Naive B cell (primary cell): ENCODE measurements around the gene PHF5A. TPM values are rescaled to one million over a fixed set of nuclear protein-coding genes. Genes with fewer than 3 reads are reported as not detected.
"Not testable (repeated sequence)": the region's sequence is repeated elsewhere in the genome, so short reads cannot be mapped to it uniquely, and the experiment has no call there.

Experiments used
- ATAC-seq, 2 donors: fragments of 150-1000 bp; cut with Tn5 transposase; 2 replicates each; pipeline ENCODE4 v1.10.0; 2021; ENCODE audit warnings: low read depth in 2 of 2, mild to moderate bottlenecking in 2 of 2, moderate library complexity in 2 of 2
- DNase-seq: peaks from one replicate; pipeline ENCODE4 v3.0.0; 2022
- H3K27ac Mint-ChIP-seq, 6 donors: one replicate each; pipeline ENCODE4 v1.8.0; 2020 to 2022; ENCODE audit warnings: mild to moderate bottlenecking in 6 of 6, mixed read lengths in 6 of 6, moderate library complexity in 5 of 6, inconsistent platforms in 2 of 6
- H3K27me3 Mint-ChIP-seq, 3 donors: one replicate each; pipeline ENCODE4 v1.8.0; 2021 to 2022; ENCODE audit warnings: mixed read lengths in 3 of 3, mild to moderate bottlenecking in 1 of 3
- H3K36me3 Mint-ChIP-seq, 2 donors: one replicate each; pipeline ENCODE4 v1.8.0; 2020 to 2022; ENCODE audit warnings: mixed read lengths in 2 of 2, inconsistent platforms in 1 of 2, mild to moderate bottlenecking in 1 of 2
- H3K4me1 Mint-ChIP-seq, 3 donors: one replicate each; pipeline ENCODE4 v1.8.0; 2020 to 2022; ENCODE audit warnings: mixed read lengths in 3 of 3, inconsistent platforms in 1 of 3, mild to moderate bottlenecking in 1 of 3, moderate library complexity in 1 of 3
- H3K4me3 Mint-ChIP-seq, 8 donors: one replicate each; pipeline ENCODE4 v1.8.0; 2020 to 2022; ENCODE audit warnings: mild to moderate bottlenecking in 8 of 8, mixed read lengths in 8 of 8, moderate library complexity in 8 of 8, inconsistent platforms in 2 of 8
- H3K9me3 Mint-ChIP-seq, 7 donors: one replicate each; pipeline ENCODE4 v1.8.0; 2020 to 2022; ENCODE audit warnings: mixed read lengths in 7 of 7, mild to moderate bottlenecking in 5 of 7, inconsistent platforms in 2 of 7, moderate library complexity in 1 of 7
- polyA plus RNA-seq, 6 donors: library from polyadenylated mRNA; unstranded; fragments of 300-500 nt; fragmentation: Illumina TruSeq; gene quantifications; one replicate each; pipeline ENCODE4 v1.2.3, GENCODE V29; 2021; ENCODE audit warnings: low read depth in 6 of 6

Gene PHF5A
- polyA plus RNA-seq, 6 donors from 2014 or later, result 20.5 to 34.2 (median 26.7) TPM

- DNase-seq (no peak), ATAC-seq (no peak)
- Mint-ChIP-seq H3K36me3 (peaks cover 0 to 13% of the 10 kb centered on the region in 2 donors), H3K4me3 (no peak overlapping the region), H3K27me3 (no peaks in the 10 kb centered on the region), H3K4me1 (peaks cover 11 to 34% (median 25%) of the 10 kb centered on the region in 3 donors), H3K27ac (peak overlapping the region in 2 of 6 donors; percentile 49 to 77), H3K9me3 (no peaks in the 10 kb centered on the region)
These were observed 32.0 kb downstream of the PHF5A start for GRCh38 chr22:41436322-41437113.

GRCh38 chr22:41435560-41435959 lies 32.9 kb downstream of the PHF5A start:
- peaks cover 16 to 35% (median 30%) of the 10 kb centered on the region in 3 donors for H3K4me1 Mint-ChIP-seq
- H3K27me3 Mint-ChIP-seq, result no peaks in the 10 kb centered on the region
- peaks cover 4 to 13% of the 10 kb centered on the region in 2 donors for H3K36me3 Mint-ChIP-seq
- no peak for ATAC-seq
- no peaks in the 10 kb centered on the region for H3K9me3 Mint-ChIP-seq
- no peak for DNase-seq
- H3K4me3 Mint-ChIP-seq, result no peak overlapping the region
- peak overlapping the region in 3 of 6 donors; percentile 47 to 60 (median 49) for H3K27ac Mint-ChIP-seq

GRCh38 chr22:41434361-41435003 lies 34.0 kb downstream of the PHF5A start:
- Mint-ChIP-seq H3K4me1 (peaks cover 16 to 33% (median 30%) of the 10 kb centered on the region in 3 donors), H3K27ac (peak overlapping the region in 3 of 6 donors; percentile 47 to 80 (median 49)), H3K36me3 (peaks cover 4 to 13% of the 10 kb centered on the region in 2 donors)
- not testable (repeated sequence) for H3K9me3 Mint-ChIP-seq, ATAC-seq, DNase-seq, H3K4me3 Mint-ChIP-seq, H3K27me3 Mint-ChIP-seq

- H3K4me1 Mint-ChIP-seq, result peaks cover 16 to 30% (median 24%) of the 10 kb centered on the region in 3 donors
- H3K9me3 Mint-ChIP-seq, H3K27me3 Mint-ChIP-seq, H3K27ac Mint-ChIP-seq, ATAC-seq, DNase-seq: not testable (repeated sequence)
- peaks cover 4 to 13% of the 10 kb centered on the region in 2 donors for H3K36me3 Mint-ChIP-seq
- H3K4me3 Mint-ChIP-seq, result peak overlapping the region in 1 of 8 donors; percentile 60
These were observed 35.0 kb downstream of the PHF5A start for GRCh38 chr22:41433480-41433879.

- ATAC-seq (no peak), DNase-seq (no peak)
- Mint-ChIP-seq H3K4me3 (no peak overlapping the region), H3K27me3 (no peaks in the 10 kb centered on the region), H3K9me3 (no peaks in the 10 kb centered on the region), H3K4me1 (peaks cover 13 to 29% (median 25%) of the 10 kb centered on the region in 3 donors), H3K27ac (peak overlapping the region in 1 of 6 donors; percentile 34), H3K36me3 (peaks cover 4 to 8% of the 10 kb centered on the region in 2 donors)
These were observed 36.8 kb downstream of the PHF5A start for GRCh38 chr22:41431656-41432055.

- DNase-seq (no peak), ATAC-seq (no peak)
- H3K9me3 Mint-ChIP-seq, result no peaks in the 10 kb centered on the region
- peaks cover 0 to 9% of the 10 kb centered on the region in 2 donors for H3K36me3 Mint-ChIP-seq
- peak overlapping the region in 3 of 6 donors; percentile 26 to 70 (median 67) for H3K27ac Mint-ChIP-seq
- H3K27me3 Mint-ChIP-seq, result no peaks in the 10 kb centered on the region
- peaks cover 18 to 31% (median 25%) of the 10 kb centered on the region in 3 donors for H3K4me1 Mint-ChIP-seq
- no peak overlapping the region for H3K4me3 Mint-ChIP-seq
These were observed 38.5 kb downstream of the PHF5A start for GRCh38 chr22:41429951-41430332.

- DNase-seq (no peak), ATAC-seq (no peak)
- peak overlapping the region in 1 of 6 donors; percentile 67 for H3K27ac Mint-ChIP-seq
- H3K9me3 Mint-ChIP-seq, result no peaks in the 10 kb centered on the region
- H3K4me3 Mint-ChIP-seq, result no peak overlapping the region
- H3K27me3 Mint-ChIP-seq, result no peaks in the 10 kb centered on the region
- H3K4me1 Mint-ChIP-seq, result peaks cover 18 to 28% (median 25%) of the 10 kb centered on the region in 3 donors
- H3K36me3 Mint-ChIP-seq, result peaks cover 0 to 9% of the 10 kb centered on the region in 2 donors
These were observed 39.1 kb downstream of the PHF5A start for GRCh38 chr22:41429232-41429950.

- Mint-ChIP-seq H3K27ac (peak overlapping the region in 5 of 6 donors; percentile 37 to 97 (median 63)), H3K27me3 (no peaks in the 10 kb centered on the region), H3K4me1 (peaks cover 19 to 39% (median 22%) of the 10 kb centered on the region in 3 donors), H3K4me3 (peak overlapping the region in 1 of 8 donors; percentile 39), H3K36me3 (peaks cover 0 to 5% of the 10 kb centered on the region in 2 donors), H3K9me3 (no peaks in the 10 kb centered on the region)
- no peak for DNase-seq
- peak; percentile 37 to 49 for ATAC-seq
These were observed 42.7 kb downstream of the PHF5A start for GRCh38 chr22:41425660-41426365.

- no peak for DNase-seq
- H3K27ac Mint-ChIP-seq, result peak overlapping the region in 1 of 6 donors; percentile 41
- no peaks in the 10 kb centered on the region for H3K9me3 Mint-ChIP-seq
- H3K4me1 Mint-ChIP-seq, result peaks cover 19 to 64% (median 40%) of the 10 kb centered on the region in 3 donors
- H3K27me3 Mint-ChIP-seq, result no peaks in the 10 kb centered on the region
- ATAC-seq, result no peak
- no peak overlapping the region for H3K4me3 Mint-ChIP-seq
- no peaks in the 10 kb centered on the region for H3K36me3 Mint-ChIP-seq
These were observed 49.8 kb downstream of the PHF5A start for GRCh38 chr22:41418717-41419116.

- peaks cover 21 to 59% (median 43%) of the 10 kb centered on the region in 3 donors for H3K4me1 Mint-ChIP-seq
- peak overlapping the region in 1 of 6 donors; percentile 41 for H3K27ac Mint-ChIP-seq
- H3K36me3 Mint-ChIP-seq, result no peaks in the 10 kb centered on the region
- no peaks in the 10 kb centered on the region for H3K9me3 Mint-ChIP-seq
- H3K27me3 Mint-ChIP-seq, result no peaks in the 10 kb centered on the region
- ATAC-seq, result no peak
- no peak for DNase-seq
- H3K4me3 Mint-ChIP-seq, result no peak overlapping the region
These were observed 50.7 kb downstream of the PHF5A start for GRCh38 chr22:41417622-41418390.

GRCh38 chr22:41415554-41415953 lies 52.9 kb downstream of the PHF5A start:
- DNase-seq (no peak), ATAC-seq (no peak)
- peak overlapping the region in 7 of 8 donors; percentile 43 to 97 (median 95) for H3K4me3 Mint-ChIP-seq
- H3K27me3 Mint-ChIP-seq, result no peaks in the 10 kb centered on the region
- H3K4me1 Mint-ChIP-seq, result peaks cover 28 to 58% (median 57%) of the 10 kb centered on the region in 3 donors
- H3K27ac Mint-ChIP-seq, result peak overlapping the region in 5 of 6 donors; percentile 11 to 99 (median 99)
- H3K36me3 Mint-ChIP-seq, result no peaks in the 10 kb centered on the region
- H3K9me3 Mint-ChIP-seq, result no peaks in the 10 kb centered on the region
